Measurements from ENCODE around the gene GJC1.

DNA sequence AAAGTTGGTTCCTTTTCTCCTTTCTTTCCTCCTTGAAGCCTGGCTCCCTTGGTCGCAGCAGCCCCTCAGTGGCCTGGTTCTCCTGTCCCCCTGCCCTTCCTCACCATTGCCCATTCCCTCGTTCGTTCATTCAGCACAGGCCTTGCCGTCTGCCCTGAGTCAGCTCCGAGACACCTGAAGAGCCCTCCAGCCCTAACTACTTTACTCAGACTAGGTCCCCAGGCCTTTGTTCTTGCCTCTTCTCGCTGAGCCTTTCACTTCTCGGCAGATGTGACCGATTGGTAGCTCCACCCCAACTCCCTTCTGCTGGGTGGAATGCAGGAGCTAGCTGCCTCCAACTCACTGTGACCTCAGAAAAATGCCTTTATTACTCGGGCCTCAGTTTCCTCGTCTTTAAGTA lies 78.3 kb downstream of the GJC1 start:
- TF ChIP-seq, protein P1, sequence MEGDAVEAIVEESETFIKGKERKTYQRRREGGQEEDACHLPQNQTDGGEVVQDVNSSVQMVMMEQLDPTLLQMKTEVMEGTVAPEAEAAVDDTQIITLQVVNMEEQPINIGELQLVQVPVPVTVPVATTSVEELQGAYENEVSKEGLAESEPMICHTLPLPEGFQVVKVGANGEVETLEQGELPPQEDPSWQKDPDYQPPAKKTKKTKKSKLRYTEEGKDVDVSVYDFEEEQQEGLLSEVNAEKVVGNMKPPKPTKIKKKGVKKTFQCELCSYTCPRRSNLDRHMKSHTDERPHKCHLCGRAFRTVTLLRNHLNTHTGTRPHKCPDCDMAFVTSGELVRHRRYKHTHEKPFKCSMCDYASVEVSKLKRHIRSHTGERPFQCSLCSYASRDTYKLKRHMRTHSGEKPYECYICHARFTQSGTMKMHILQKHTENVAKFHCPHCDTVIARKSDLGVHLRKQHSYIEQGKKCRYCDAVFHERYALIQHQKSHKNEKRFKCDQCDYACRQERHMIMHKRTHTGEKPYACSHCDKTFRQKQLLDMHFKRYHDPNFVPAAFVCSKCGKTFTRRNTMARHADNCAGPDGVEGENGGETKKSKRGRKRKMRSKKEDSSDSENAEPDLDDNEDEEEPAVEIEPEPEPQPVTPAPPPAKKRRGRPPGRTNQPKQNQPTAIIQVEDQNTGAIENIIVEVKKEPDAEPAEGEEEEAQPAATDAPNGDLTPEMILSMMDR (IDR thresholded peaks at IDR 0.05): no peak
- no peak for TF ChIP-seq POLR2A (IDR thresholded peaks at IDR 0.05)

All from testis (tissue), 2 donors.